ENCODE measurements around the gene MYO18B. TPM values are rescaled to one million over a fixed set of nuclear protein-coding genes. Genes with fewer than 3 reads are reported as not detected.

MYO18B gene
- total RNA-seq, 2 donors from 2014 or later = 0.23 to 0.38 TPM

DNA sequence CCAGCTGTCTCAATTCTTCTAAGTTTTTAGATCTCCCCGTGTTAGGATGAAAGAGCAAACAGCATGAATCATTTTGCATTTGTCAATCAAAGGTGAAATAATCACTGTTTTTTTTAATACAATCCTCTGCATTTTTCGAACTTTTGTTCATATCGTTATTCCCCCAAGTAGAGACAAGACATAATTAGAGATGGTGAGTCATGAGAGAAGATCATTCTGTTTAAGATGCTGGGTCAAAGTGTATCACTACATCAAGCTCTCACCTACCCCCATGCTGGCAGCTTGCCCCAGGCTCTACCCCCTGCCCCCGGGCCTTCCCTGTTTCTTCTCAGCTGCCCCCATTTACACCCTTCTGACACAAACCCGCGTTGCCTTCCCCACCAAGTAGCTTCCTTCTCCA lies 30.5 kb upstream of the MYO18B start:
- intact Hi-C loops (cut with DNase I) = no loop called here
- DNase-seq (ENCODE audit: low spot score) = no peak

DNA sequence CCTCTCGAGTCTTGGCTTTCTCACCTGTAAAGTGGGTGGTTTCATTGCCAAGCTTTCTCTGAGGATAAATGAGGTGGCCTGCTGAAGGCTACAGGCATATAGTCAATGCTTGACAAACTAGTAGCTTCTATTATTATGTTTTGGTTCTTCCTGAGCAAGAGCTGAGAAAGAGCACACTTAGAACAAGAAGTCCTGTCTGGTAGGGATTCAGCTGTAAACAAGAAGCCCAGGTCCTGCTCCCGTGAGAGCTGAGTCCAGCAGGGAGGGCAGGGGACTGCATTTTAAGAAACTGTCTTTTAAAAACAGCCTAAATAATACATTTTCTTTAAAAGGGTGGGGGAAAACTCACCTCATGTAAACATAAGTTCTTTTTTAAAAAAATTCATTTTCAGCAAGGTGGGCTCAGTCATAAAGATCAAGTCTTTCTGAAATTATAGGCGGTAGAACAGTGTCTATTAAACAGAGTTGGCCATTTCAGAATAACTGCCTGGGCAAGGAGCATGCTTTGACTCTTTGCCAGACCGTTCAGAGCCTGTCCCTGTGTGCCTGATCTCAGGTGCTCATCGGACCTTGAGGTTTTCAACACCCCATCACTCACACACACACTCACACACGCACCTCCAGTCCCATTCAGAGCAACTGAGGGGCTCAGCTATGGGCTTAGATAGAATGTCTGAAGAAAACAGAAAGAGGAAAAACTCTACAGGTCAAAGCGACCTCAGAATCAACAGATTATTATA lies 29.2 kb upstream of the MYO18B start:
- DNase-seq (ENCODE audit: low spot score) = no peak
- intact Hi-C loops (cut with DNase I) = no loop called here

- intact Hi-C loops (cut with DNase I) = no loop called here
- DNase-seq (ENCODE audit: low spot score) = no peak
Observed at GRCh38 chr22:25714070-25714469, 27.9 kb upstream of the MYO18B start.

- intact Hi-C loops (cut with DNase I) = no loop called here
- no peak for DNase-seq (ENCODE audit: low spot score)
Observed at GRCh38 chr22:25714739-25715138, 27.2 kb upstream of the MYO18B start.

DNA sequence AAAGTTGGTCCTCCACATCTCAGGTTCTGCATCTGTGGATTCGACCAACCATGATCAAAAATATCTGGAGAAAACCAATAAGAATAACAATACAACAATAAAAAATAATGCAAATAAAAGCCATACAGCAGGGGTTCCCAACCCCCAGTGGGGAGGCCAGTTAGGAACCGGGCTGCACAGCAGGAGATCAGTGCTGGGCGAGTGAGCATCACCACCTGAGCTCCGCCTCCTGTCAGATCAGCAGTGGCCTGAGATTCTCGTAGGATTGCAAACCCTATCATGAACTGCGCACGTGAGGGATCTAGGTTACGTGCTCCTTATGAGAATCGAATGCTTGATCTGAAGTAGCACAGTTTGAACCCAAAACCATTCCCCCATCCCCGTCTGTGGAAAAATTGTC lies 25.4 kb upstream of the MYO18B start:
- intact Hi-C loops (cut with DNase I) = no loop called here
- DNase-seq (ENCODE audit: low spot score) = no peak

DNA sequence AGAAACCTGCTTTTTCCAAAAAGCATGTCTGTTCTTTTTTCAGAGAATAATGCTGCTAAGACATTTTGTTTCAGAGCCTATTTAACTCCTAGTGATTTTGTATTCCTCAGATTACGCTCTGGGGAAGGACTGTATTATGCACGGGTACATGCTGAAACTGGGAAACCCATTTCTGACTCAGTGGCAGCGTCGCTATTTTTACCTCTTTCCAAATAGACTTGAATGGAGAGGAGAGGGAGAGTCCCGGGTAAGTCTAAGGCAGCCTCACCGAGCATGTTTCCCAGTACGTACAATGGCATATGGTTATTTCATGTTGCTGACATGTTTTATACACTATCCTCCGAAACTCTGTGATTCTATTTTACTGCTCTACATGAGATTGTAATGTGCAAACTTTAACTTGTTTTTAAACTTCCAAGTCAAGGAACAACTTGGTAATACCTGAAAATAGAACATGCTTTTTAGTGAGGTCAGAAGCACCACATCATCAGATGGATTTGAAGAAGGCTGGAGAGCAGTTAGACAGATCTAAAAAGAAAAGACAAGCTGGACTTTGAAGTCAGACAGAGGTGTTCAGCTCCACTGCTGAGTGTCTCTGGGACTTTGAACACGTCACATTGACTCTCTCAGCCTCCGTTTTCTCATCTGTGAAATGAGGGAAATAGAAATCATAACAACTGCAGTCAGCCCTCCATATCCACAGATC lies 23.7 kb upstream of the MYO18B start:
- DNase-seq (ENCODE audit: low spot score) = no peak
- intact Hi-C loops (cut with DNase I) = no loop called here

GRCh38 chr22:25722223-25722622 lies 19.8 kb upstream of the MYO18B start:
- intact Hi-C loops (cut with DNase I) = no loop called here
- DNase-seq (ENCODE audit: low spot score) = no peak

GRCh38 chr22:25722626-25723025 lies 19.4 kb upstream of the MYO18B start:
- intact Hi-C loops (cut with DNase I) = no loop called here
- DNase-seq (ENCODE audit: low spot score) = no peak

- intact Hi-C loops (cut with DNase I) = no loop called here
- DNase-seq (ENCODE audit: low spot score) = no peak
Observed at GRCh38 chr22:25726241-25726640, 15.7 kb upstream of the MYO18B start.

- intact Hi-C loops (cut with DNase I) = no loop called here
- DNase-seq (ENCODE audit: low spot score) = no peak
Observed at GRCh38 chr22:25728071-25728470, 13.9 kb upstream of the MYO18B start.

GRCh38 chr22:25729016-25729995 lies 12.7 kb upstream of the MYO18B start:
- no peak for DNase-seq (ENCODE audit: low spot score)
- intact Hi-C loops (cut with DNase I) = no loop called here

GRCh38 chr22:25735650-25736049 lies 6.3 kb upstream of the MYO18B start:
- intact Hi-C loops (cut with DNase I) = no loop called here
- DNase-seq (ENCODE audit: low spot score) = no peak

DNA sequence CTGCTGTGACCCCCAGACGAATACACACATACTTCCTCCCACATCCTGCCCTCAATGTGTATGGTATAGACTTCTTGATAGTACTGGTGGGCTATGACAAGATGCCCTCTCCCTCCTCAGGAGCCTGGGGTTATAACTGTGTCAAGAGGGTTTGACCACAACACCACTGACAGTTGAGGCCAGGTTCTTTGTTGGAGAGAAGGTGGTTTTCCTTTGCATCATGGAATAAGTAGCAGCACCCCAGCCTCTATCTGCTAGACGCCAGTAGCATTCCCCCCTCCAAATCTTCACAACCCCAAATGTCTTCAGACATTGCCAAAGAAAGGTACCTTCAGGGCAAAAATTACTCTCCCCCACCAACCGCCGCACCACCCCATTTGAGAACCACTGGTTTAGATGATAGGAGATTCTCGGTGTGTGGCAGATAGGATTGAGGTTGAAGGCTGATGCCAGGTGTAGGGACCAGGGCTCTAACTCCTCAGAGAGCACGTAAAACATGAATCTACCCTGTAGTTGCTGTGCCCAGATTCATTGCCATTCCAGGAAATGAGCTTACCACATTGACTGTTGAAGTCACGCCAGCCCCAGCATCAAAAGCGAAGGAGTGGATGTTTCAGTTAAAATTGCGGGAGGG lies 5.5 kb upstream of the MYO18B start:
- intact Hi-C loops (cut with DNase I) = no loop called here

GRCh38 chr22:25739659-25740344 lies 2.2 kb upstream of the MYO18B start:
- intact Hi-C loops (cut with DNase I) = no loop called here
- DNase-seq (ENCODE audit: low spot score) = no peak

More for the DNA sequence above, 5.5 kb upstream of the MYO18B start:
- no peak for DNase-seq (ENCODE audit: low spot score)

DNA sequence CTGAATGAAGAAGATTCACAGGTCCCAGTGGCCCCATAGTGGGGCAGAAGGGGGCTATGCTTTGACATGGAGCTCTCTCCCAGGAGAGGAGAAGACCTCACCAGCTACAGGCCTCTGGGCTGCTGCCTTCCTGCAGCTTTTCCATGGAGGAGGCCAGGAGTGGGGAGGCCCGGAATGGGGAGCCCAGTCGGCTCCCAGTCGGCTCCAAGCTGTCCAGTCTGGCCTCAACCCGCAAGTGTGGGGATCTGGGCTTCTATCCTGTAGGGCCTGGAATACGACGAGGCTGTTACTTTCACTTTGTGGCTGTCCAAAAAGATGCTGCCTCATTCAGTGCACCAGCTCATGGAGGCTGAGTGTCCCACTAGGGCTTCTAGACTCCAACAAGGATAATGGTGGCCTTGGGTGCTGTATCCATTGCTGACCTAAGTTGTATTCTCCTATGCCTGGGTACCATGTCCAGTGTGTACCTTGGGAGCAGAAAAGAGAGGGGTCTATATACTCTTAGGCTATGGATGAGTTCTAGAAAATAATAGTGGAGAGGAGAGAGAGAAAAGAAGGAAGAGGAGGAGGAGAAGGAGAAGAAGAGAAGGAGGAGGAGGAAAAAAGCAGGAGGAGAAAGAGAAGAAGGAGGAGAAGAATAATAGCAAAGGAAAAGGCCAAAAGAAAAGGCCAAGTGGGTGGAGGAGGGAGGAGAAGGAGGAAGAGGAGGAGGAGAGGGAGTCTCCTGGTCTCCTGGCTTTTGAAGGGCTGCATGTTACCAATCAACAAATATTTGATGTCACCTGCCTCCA lies 1.1 kb downstream of the MYO18B start:
- no peak for DNase-seq (ENCODE audit: low spot score)
- intact Hi-C loops (cut with DNase I) = no loop called here

GRCh38 chr22:25744694-25745093 lies 2.7 kb downstream of the MYO18B start:
- no peak for DNase-seq (ENCODE audit: low spot score)
- intact Hi-C loops (cut with DNase I) = no loop called here

- DNase-seq (ENCODE audit: low spot score) = peak; percentile 31
- intact Hi-C loops (cut with DNase I) = no loop called here
Observed at GRCh38 chr22:25745341-25746011, 3.5 kb downstream of the MYO18B start.

DNA sequence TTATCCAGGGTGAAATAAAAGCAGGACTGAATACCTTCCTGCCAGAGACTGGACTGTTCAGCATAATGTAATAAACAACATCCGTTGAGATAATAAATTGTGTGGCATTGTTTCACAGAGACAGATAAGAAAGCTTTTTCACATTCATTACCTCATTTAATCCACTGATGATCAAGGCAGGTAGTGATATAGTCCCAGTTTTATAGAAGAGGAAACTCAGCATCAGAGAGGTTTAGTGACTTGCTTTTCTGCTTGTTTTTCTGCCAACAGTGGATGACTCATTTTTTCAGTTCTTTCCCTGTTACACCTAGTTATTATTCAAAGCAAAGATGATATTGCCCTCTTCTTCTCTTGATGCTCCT lies 4.0 kb downstream of the MYO18B start:
- DNase-seq (ENCODE audit: low spot score) = no peak
- intact Hi-C loops (cut with DNase I) = no loop called here

Data from posterior vena cava (tissue), 2 donors.